Measurements from ENCODE around the gene PAX2.

The PAX2 gene

GRCh38 chr10:100864978-100865377 is 119.6 kb downstream of the PAX2 start:
- no peak for DNase-seq

- DNase-seq, result no peak
These were observed 120.6 kb downstream of the PAX2 start for GRCh38 chr10:100866010-100866409.

- DNase-seq, result no peak
These were observed 121.3 kb downstream of the PAX2 start for GRCh38 chr10:100866575-100867098.

GRCh38 chr10:100867261-100867963 is 122.0 kb downstream of the PAX2 start:
- no peak for DNase-seq

GRCh38 chr10:100868382-100868781 is 123.0 kb downstream of the PAX2 start:
- DNase-seq, result no peak

- no peak for DNase-seq
These were observed 124.0 kb downstream of the PAX2 start for GRCh38 chr10:100869399-100869798.

GRCh38 chr10:100872034-100872791 is 126.8 kb downstream of the PAX2 start:
- peak; percentile 17 for DNase-seq

- DNase-seq, result no peak
These were observed 127.9 kb downstream of the PAX2 start for GRCh38 chr10:100873146-100873826.

GRCh38 chr10:100873827-100874326 is 128.5 kb downstream of the PAX2 start:
- DNase-seq, result no peak

- no peak for DNase-seq
These were observed 129.5 kb downstream of the PAX2 start for GRCh38 chr10:100874702-100875483.

- no peak for DNase-seq
These were observed 130.2 kb downstream of the PAX2 start for GRCh38 chr10:100875484-100876166.

- DNase-seq, result peak; percentile 9
These were observed 131.4 kb downstream of the PAX2 start for GRCh38 chr10:100876585-100877460.

- DNase-seq, result no peak
These were observed 132.1 kb downstream of the PAX2 start for GRCh38 chr10:100877461-100877850.

- peak; percentile 60 for DNase-seq
These were observed 133.0 kb downstream of the PAX2 start for GRCh38 chr10:100878291-100878910.

All from NCI-H526 treated with DMSO at 0.1 percent for 48 hours (cell line).